Measurements from ENCODE around the gene CCNH. TPM values are rescaled to one million over a fixed set of nuclear protein-coding genes. Genes with fewer than 3 reads are reported as not detected.

Gene CCNH
- total RNA-seq, 1 experiment from 2014 or later: 38.3 TPM

- Histone ChIP-seq H4K8ac (replicated peaks; ENCODE audit: insufficient read length, low read depth, low read length) (no peak overlapping the region), H3K9me3 (ENCODE audit: control insufficient read depth, low read depth, low read length) (no peaks in the 10 kb centered on the region), H3K14ac (ENCODE audit: insufficient read depth, low read length) (no peak overlapping the region), H2AK5ac (ENCODE audit: insufficient read length, low read length) (no peak overlapping the region), H2AFZ (ENCODE audit: low read length) (no peak overlapping the region), H3K56ac (ENCODE audit: insufficient read length, low read depth, low read length) (no peak overlapping the region), H2BK5ac (ENCODE audit: insufficient read length, low read length) (no peak overlapping the region), H3K4ac (ENCODE audit: low read depth, low read length) (no peak overlapping the region), H2BK120ac (ENCODE audit: low read depth, low read length, poor library complexity, severe bottlenecking) (no peak overlapping the region), H3K9ac (ENCODE audit: extremely low read depth, insufficient read length, low read length) (no peak overlapping the region), H2BK20ac (ENCODE audit: low read depth, low read length, poor library complexity, severe bottlenecking) (no peak overlapping the region), H3K4me1 (ENCODE audit: insufficient read depth, low read length) (no peaks in the 10 kb centered on the region), H2BK12ac (ENCODE audit: insufficient read length, low read depth, low read length) (no peak overlapping the region), H3K27me3 (ENCODE audit: insufficient read depth, low read length) (no peaks in the 10 kb centered on the region), H4K91ac (ENCODE audit: insufficient read length, low read depth, low read length) (no peak overlapping the region), H3K4me2 (ENCODE audit: insufficient read depth, insufficient read length, low read length) (no peak overlapping the region), H3K18ac (ENCODE audit: insufficient read length, low read depth, low read length) (no peak overlapping the region), H3K79me1 (ENCODE audit: insufficient read depth, low read depth, low read length, poor library complexity, severe bottlenecking) (no peaks in the 10 kb centered on the region), H2BK15ac (ENCODE audit: low read depth, low read length) (no peak overlapping the region), H3T11ph (ENCODE audit: low read length) (no peak overlapping the region), H4K20me1 (ENCODE audit: control insufficient read depth, insufficient read depth, insufficient read length) (no peaks in the 10 kb centered on the region), H3K79me2 (ENCODE audit: insufficient read depth, low read length) (no peaks in the 10 kb centered on the region), H3K23me2 (ENCODE audit: insufficient read length, low read depth, low read length, poor library complexity, severe bottlenecking) (no peaks in the 10 kb centered on the region), H4K5ac (ENCODE audit: insufficient read length, low read depth, low read length) (no peak overlapping the region), H3K27ac (ENCODE audit: insufficient read length, low read depth, low read length) (no peak overlapping the region), H3K23ac (ENCODE audit: insufficient read length, low read depth, low read length) (no peak overlapping the region)
- H3K36me3 Mint-ChIP-seq (ENCODE audit: insufficient read depth in 1 of 3, low read depth in 3 of 3): peaks cover 0 to 12% (median 7%) of the 10 kb centered on the region in 3 experiments; a peak in 6 of 7 replicates
- WGBS (ENCODE audit: extremely low coverage, insufficient read length, low lambda C conversion rate): no CpG with 5 or more reads among the region's 3 CpGs
- H3K27ac Mint-ChIP-seq: no peak overlapping the region; a peak in 1 of 7 replicates
- H3K27me3 Mint-ChIP-seq (ENCODE audit: low read depth): no peaks in the 10 kb centered on the region
- H3K4me1 Mint-ChIP-seq: peaks cover 11% of the 10 kb centered on the region in 2 experiments
- no peak for TF ChIP-seq CTCF (conservative IDR thresholded peaks at IDR 0.05)
- H3K9me3 Mint-ChIP-seq: no peaks in the 10 kb centered on the region
- DNase-seq: no peak
- no peak overlapping the region for H3K4me3 Mint-ChIP-seq
These were observed 44.1 kb downstream of the CCNH start for GRCh38 chr5:87368601-87369000.

Measured in H9 (cell line).